ENCODE data around the gene C4B.
"Not testable (repeated sequence)": the region's sequence is repeated elsewhere in the genome, so short reads cannot be mapped to it uniquely, and the experiment has no call there.

- not testable (repeated sequence) for TF ChIP-seq CTCF (IDR thresholded peaks at IDR 0.05); ZFX (IDR thresholded peaks at IDR 0.05; ENCODE audit: borderline replicate concordance)
Measured at GRCh38 chr6:32035283-32036013, 20.9 kb downstream of the C4B start.

All from 22Rv1 (cell line).